Measurements from ENCODE around the gene ARMC7. TPM values are rescaled to one million over a fixed set of nuclear protein-coding genes. Genes with fewer than 3 reads are reported as not detected.

The ARMC7 gene
- total RNA-seq, 1 experiment from 2014 or later, result 26.0 TPM

DNA sequence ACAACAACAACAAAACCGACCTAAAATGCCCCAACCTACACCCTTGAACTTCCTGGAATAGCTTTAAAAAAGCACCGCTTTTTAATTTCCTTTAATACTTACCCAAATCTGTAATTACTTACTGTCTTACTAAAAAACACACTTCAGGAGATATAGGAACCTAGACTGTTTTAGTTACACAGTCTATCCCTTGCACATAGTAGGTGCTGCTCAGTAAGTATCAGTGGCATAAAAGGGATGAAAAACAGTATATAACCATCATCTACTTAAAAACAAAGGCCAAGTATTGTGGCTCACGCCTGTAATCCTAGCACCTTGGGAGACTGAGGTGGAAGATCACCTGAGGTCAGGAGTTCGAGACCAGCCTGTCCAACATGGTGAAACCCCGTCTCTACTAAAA is 66.9 kb downstream of the ARMC7 start:
- intact Hi-C loops (cut with micrococcal nuclease; ENCODE audit: unreplicated experiment), result no loop called here
- H3K27me3 ChIP-seq (replicated peaks; ENCODE audit: control insufficient read depth, insufficient read depth, low read length), result no peaks in the 10 kb centered on the region
- H3K4me3 ChIP-seq (ENCODE audit: low read depth, low read length), result no peak overlapping the region
- Mint-ChIP-seq H3K4me3 (ENCODE audit: unreplicated experiment) (no peak overlapping the region), H3K27ac (ENCODE audit: unreplicated experiment) (no peak overlapping the region), H3K9me3 (ENCODE audit: unreplicated experiment) (no peaks in the 10 kb centered on the region), H3K27me3 (ENCODE audit: insufficient read depth, unreplicated experiment) (no peaks in the 10 kb centered on the region), H3K4me1 (ENCODE audit: low read depth, unreplicated experiment) (peaks cover 6% of the 10 kb centered on the region), H3K36me3 (ENCODE audit: insufficient read depth, unreplicated experiment) (peaks cover 100% of the 10 kb centered on the region)
- peaks cover 4% of the 10 kb centered on the region for H3K36me3 ChIP-seq (ENCODE audit: control insufficient read depth, insufficient read depth, low read length)
- CTCF ChIA-PET, result no interaction called here
- peaks cover 11% of the 10 kb centered on the region for H3K4me1 ChIP-seq
- no peaks in the 10 kb centered on the region for H3K9me3 ChIP-seq
- BruUV-seq (replicated peaks), result no TSS peak
- POLR2A ChIA-PET, result no interaction called here
- TF ChIP-seq, protein P1, sequence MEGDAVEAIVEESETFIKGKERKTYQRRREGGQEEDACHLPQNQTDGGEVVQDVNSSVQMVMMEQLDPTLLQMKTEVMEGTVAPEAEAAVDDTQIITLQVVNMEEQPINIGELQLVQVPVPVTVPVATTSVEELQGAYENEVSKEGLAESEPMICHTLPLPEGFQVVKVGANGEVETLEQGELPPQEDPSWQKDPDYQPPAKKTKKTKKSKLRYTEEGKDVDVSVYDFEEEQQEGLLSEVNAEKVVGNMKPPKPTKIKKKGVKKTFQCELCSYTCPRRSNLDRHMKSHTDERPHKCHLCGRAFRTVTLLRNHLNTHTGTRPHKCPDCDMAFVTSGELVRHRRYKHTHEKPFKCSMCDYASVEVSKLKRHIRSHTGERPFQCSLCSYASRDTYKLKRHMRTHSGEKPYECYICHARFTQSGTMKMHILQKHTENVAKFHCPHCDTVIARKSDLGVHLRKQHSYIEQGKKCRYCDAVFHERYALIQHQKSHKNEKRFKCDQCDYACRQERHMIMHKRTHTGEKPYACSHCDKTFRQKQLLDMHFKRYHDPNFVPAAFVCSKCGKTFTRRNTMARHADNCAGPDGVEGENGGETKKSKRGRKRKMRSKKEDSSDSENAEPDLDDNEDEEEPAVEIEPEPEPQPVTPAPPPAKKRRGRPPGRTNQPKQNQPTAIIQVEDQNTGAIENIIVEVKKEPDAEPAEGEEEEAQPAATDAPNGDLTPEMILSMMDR (IDR thresholded peaks at IDR 0.05; ENCODE audit: insufficient read depth in 1 of 2, low read depth in 1 of 2, low read length in 1 of 2, severe bottlenecking in 1 of 2, unreplicated experiment in 1 of 2), result no peak
- no peak for DNase-seq

- Histone ChIP-seq H3K36me3 (ENCODE audit: control insufficient read depth, insufficient read depth, low read length) (peaks cover 2% of the 10 kb centered on the region), H3K9me3 (no peaks in the 10 kb centered on the region), H3K27me3 (replicated peaks; ENCODE audit: control insufficient read depth, insufficient read depth, low read length) (no peaks in the 10 kb centered on the region), H3K4me3 (ENCODE audit: low read depth, low read length) (no peak overlapping the region), H3K4me1 (peaks cover 13% of the 10 kb centered on the region)
- intact Hi-C loops (cut with micrococcal nuclease; ENCODE audit: unreplicated experiment), result no loop called here
- BruUV-seq (replicated peaks), result no TSS peak
- Mint-ChIP-seq H3K9me3 (ENCODE audit: unreplicated experiment) (no peaks in the 10 kb centered on the region), H3K27ac (ENCODE audit: unreplicated experiment) (no peak overlapping the region), H3K36me3 (ENCODE audit: insufficient read depth, unreplicated experiment) (peaks cover 99% of the 10 kb centered on the region), H3K27me3 (ENCODE audit: insufficient read depth, unreplicated experiment) (no peaks in the 10 kb centered on the region), H3K4me1 (ENCODE audit: low read depth, unreplicated experiment) (peaks cover 6% of the 10 kb centered on the region), H3K4me3 (ENCODE audit: unreplicated experiment) (no peak overlapping the region)
- CTCF ChIA-PET, result interaction anchor here (0.6 kb wide), 1 partner anchor 24 kb away, joined by 3 read pairs; no protein-coding TSS in a partner anchor
- TF ChIP-seq, protein P1 (IDR thresholded peaks at IDR 0.05; ENCODE audit: insufficient read depth in 1 of 2, low read depth in 1 of 2, low read length in 1 of 2, severe bottlenecking in 1 of 2, unreplicated experiment in 1 of 2), result no peak
- POLR2A ChIA-PET, result no interaction called here
- DNase-seq, result no peak
These were observed 68.7 kb downstream of the ARMC7 start for GRCh38 chr17:75178453-75178852.

Other genes starting within 250 kb of the ARMC7 start
- 19.0 and 20.6 TPM in 2 replicates for gene FDXR, start 237.0 kb upstream of the ARMC7 start, total RNA-seq (2022)
- gene FADS6, start 216.3 kb upstream of the ARMC7 start, total RNA-seq (2022), result 2.6 and 3.1 TPM in 2 replicates
- gene USH1G, start 186.7 kb upstream of the ARMC7 start, total RNA-seq (2022), result 0.48 and 0.77 TPM in 2 replicates
- not detected in 2 replicates for gene OTOP2, start 185.7 kb upstream of the ARMC7 start, total RNA-seq (2022)
- gene OTOP3, start 174.1 kb upstream of the ARMC7 start, total RNA-seq (2022), result not detected in 2 replicates
- 29.8 and 30.4 TPM in 2 replicates for gene HID1, start 137.2 kb upstream of the ARMC7 start, total RNA-seq (2022)
- gene CDR2L, start 122.3 kb upstream of the ARMC7 start, total RNA-seq (2022), result 30.9 and 31.6 TPM in 2 replicates
- gene MRPL58, start 97.3 kb upstream of the ARMC7 start, total RNA-seq (2022), result 61.0 and 61.8 TPM in 2 replicates
- gene ATP5PD, start 63.0 kb upstream of the ARMC7 start, total RNA-seq (2022), result 316 and 326 TPM in 2 replicates
- 27.9 and 28.8 TPM in 2 replicates for gene KCTD2, start 62.7 kb upstream of the ARMC7 start, total RNA-seq (2022)
- gene SLC16A5, start 22.0 kb upstream of the ARMC7 start, total RNA-seq (2022), result 27.7 and 33.8 TPM in 2 replicates
- 59.3 and 68.4 TPM in 2 replicates for gene NT5C, start 21.8 kb downstream of the ARMC7 start, total RNA-seq (2022)
- 210 and 244 TPM in 2 replicates for gene JPT1, start 44.5 kb downstream of the ARMC7 start, total RNA-seq (2022)
- 675 and 693 TPM in 2 replicates for gene SUMO2, start 73.0 kb downstream of the ARMC7 start, total RNA-seq (2022)
- 119 and 142 TPM in 2 replicates for gene NUP85, start 95.7 kb downstream of the ARMC7 start, total RNA-seq (2022)
- gene GGA3, start 151.6 kb downstream of the ARMC7 start, total RNA-seq (2022), result 90.2 and 94.4 TPM in 2 replicates
- gene MRPS7, start 151.9 kb downstream of the ARMC7 start, total RNA-seq (2022), result 123 and 125 TPM in 2 replicates
- gene MIF4GD, start 161.3 kb downstream of the ARMC7 start, total RNA-seq (2022), result 27.0 and 27.3 TPM in 2 replicates
- gene SLC25A19, start 179.5 kb downstream of the ARMC7 start, total RNA-seq (2022), result 29.8 and 33.6 TPM in 2 replicates